GM12891 (cell line): ENCODE measurements around the gene USP15.
"Not testable (repeated sequence)": the region's sequence is repeated elsewhere in the genome, so short reads cannot be mapped to it uniquely, and the experiment has no call there.

Experiments used
- DNase-seq: peaks from one replicate; pipeline ENCODE4 v3.0.0; 2011; ENCODE audit warnings: low spot score; ENCODE audit not compliant: insufficient read length
- FAIRE-seq: peaks from 2 replicates; lab custom pipeline; 2011; peaks lifted over from hg19 to GRCh38; lab: Jason Lieb, UNC
- PAX5 ChIP-seq: IDR thresholded peaks from 2 replicates; pipeline ENCODE4 v1.6.1; 2011; ENCODE audit warnings: low read length, moderate library complexity, mild to moderate bottlenecking; ENCODE audit not compliant: insufficient read depth, severe bottlenecking
- POLR2A ChIP-seq: IDR thresholded peaks from 2 replicates; pipeline ENCODE4 v1.6.1; 2011; ENCODE audit warnings: low read depth, low read length, control low read depth
- POLR2AphosphoS5 ChIP-seq: IDR thresholded peaks from 2 replicates; pipeline ENCODE4 v1.6.1; 2011; ENCODE audit warnings: low read depth, low read length, control low read depth
- POU2F2 ChIP-seq: IDR thresholded peaks from 2 replicates; pipeline ENCODE4 v1.6.1; 2011; ENCODE audit warnings: low read depth, mild to moderate bottlenecking, control low read depth, low read length, moderate library complexity
- SPI1 ChIP-seq: IDR thresholded peaks from 2 replicates; pipeline ENCODE4 v1.6.1; 2011; ENCODE audit warnings: low read depth, low read length, control low read depth
- TAF1 ChIP-seq: IDR thresholded peaks from 2 replicates; pipeline ENCODE4 v1.6.1; 2011; ENCODE audit warnings: low read depth, low read length, control low read depth

The USP15 gene

GRCh38 chr12:62458626-62459025 lies 198.4 kb downstream of the USP15 start:
- DNase-seq = no peak
- TF ChIP-seq TAF1 = no peak
- no peak for TF ChIP-seq PAX5
- no peak for TF ChIP-seq POLR2A
- no peak for TF ChIP-seq POLR2AphosphoS5
- no peak for TF ChIP-seq POU2F2
- TF ChIP-seq SPI1 = no peak

DNA sequence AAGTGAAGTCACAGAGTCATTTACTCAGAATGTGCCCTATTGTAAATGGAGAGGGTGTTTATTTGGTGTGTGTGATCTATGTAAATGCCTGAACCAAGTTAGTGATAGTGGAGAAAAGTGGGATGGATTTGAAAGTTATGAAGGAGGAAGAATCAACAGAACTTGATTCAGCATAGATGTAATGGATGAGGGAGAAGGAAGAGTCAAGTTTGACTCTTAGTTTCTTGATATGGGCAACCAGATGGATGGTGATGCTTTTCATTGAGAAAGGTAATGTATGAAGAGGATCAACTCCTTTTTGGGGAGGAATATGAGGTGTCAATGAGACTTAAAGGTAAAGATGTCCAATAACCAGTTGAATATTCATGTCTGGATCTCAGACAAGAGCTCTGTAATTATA lies 199.8 kb downstream of the USP15 start:
- no peak for FAIRE-seq
- no peak for DNase-seq
- TF ChIP-seq POLR2AphosphoS5 (no peak), PAX5 (no peak), SPI1 (no peak), TAF1 (no peak), POLR2A (no peak), POU2F2 (no peak)

More at GRCh38 chr12:62458626-62459025, 198.4 kb downstream of the USP15 start:
- FAIRE-seq = no peak

GRCh38 chr12:62461171-62461837 lies 201.1 kb downstream of the USP15 start:
- not testable (repeated sequence) for DNase-seq, FAIRE-seq

DNA sequence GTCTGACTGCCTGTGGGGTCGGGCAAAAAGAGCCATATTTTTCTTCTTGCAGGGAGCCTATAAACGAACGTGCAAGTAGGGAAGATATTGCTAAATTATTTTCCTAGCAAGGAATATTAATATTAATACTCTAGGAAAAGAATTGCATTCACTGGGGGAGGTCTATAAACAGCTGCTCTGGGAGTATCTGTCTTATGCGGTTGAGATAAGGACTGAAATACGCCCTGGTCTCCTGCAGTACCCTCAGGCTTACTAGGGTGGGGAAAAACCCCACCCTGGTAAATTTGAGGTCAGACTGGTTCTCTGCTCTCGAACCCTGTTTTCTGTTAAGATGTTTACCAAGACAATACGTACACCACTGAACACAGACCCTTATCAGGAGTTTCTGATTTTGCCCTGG lies 203.0 kb downstream of the USP15 start:
- not testable (repeated sequence) for DNase-seq, FAIRE-seq
